Transverse colon (tissue), 4 donors: ENCODE data around the gene CABCOCO1. TPM values are rescaled to one million over a fixed set of nuclear protein-coding genes. Genes with fewer than 3 reads are reported as not detected.

ENCODE experiments used
- DNase-seq: peaks from one replicate; pipeline ENCODE4 v3.0.0-alpha.2; 2019
- H3K27ac ChIP-seq, 4 donors: fragments of 200-600 bp; sonication (generic); 2 replicates each; pipeline ENCODE4 v1.5.1; 2016 to 2018; ENCODE audit warnings: inconsistent platforms in 4 of 4
- H3K27me3 ChIP-seq: fragments of 200-600 bp; sonication (generic); 2 replicates; pipeline ENCODE4 v1.5.1; 2017; ENCODE audit warnings: inconsistent platforms
- H3K36me3 ChIP-seq, 4 donors: fragments of 200-600 bp; sonication (generic); 2 replicates each; pipeline ENCODE4 v1.5.1; 2017 to 2019; ENCODE audit warnings: inconsistent platforms in 4 of 4
- H3K4me1 ChIP-seq, 4 donors: fragments of 200-600 bp; sonication (generic); 2 replicates each; pipeline ENCODE4 v1.5.1; 2017 to 2020; ENCODE audit warnings: inconsistent platforms in 4 of 4
- H3K4me3 ChIP-seq, 4 donors: fragments of 200-600 bp; sonication (generic); 1 replicate in 1 of 4; 2 replicates in 3 of 4; pipeline versions ENCODE4 v1.5.1 to v1.6.1; 2017 to 2019; ENCODE audit warnings: inconsistent platforms in 4 of 4
- H3K9me3 ChIP-seq, 2 donors: fragments of 200-600 bp; sonication (generic); 2 replicates each; pipeline ENCODE4 v1.5.1; 2017 to 2019; ENCODE audit warnings: inconsistent platforms in 2 of 2
- EP300 ChIP-seq: sonication (generic); formaldehyde crosslinking; IDR thresholded peaks from one replicate; pipeline ENCODE4 v1.6.1; 2017; ENCODE audit warnings: antibody characterized with exemption, low read depth
- POLR2A ChIP-seq: fragments of 450-650 bp; IDR thresholded peaks from one replicate; pipeline ENCODE4 v1.6.1; 2016; ENCODE audit warnings: antibody characterized with exemption, mild to moderate bottlenecking, moderate library complexity
- POLR2AphosphoS5 ChIP-seq, 3 donors: sonication (generic); formaldehyde crosslinking; IDR thresholded peaks; one replicate each; pipeline ENCODE4 v1.6.1; 2016; ENCODE audit warnings: antibody characterized with exemption in 3 of 3
- WGBS, 2 donors: methylation state at CpG; one replicate each; pipeline ENCODE4 v1.1.5; 2018; ENCODE audit warnings: low coverage in 1 of 2; 5-methylcytosine and 5-hydroxymethylcytosine counted together
- in situ Hi-C, 4 donors: fragments of 200-750 bp; cut with MboI; loops; one replicate each; pipeline versions ENCODE4 v1.15.0 to v1.15.1; 2017; ENCODE audit warnings: low sequenced_read_pairs in 3 of 4, low pct_ligation_motif_present in 1 of 4, low pct_unique_long_range_greater_than_20kb in 1 of 4
- intact Hi-C: fragments of 100-400 bp; cut with DNase I; formaldehyde crosslinking; loops from one replicate; pipeline ENCODE4 v1.15.1; 2023; ENCODE audit warnings: low total_unique reads
- total RNA-seq, 4 donors: library from RNA; depleted of rRNA; stranded (reverse); fragments of >200 nt; gene quantifications; one replicate each; pipeline ENCODE4 v1.1.0, GENCODE V29; 2016
- TF ChIP-seq, protein P1 (sequence below), 5 experiments: fragments of 200-600 bp in 3 of 5; fragments of 450-650 bp in 2 of 5; sonication (generic) in 3 of 5; IDR thresholded peaks; 1 replicate in 2 of 5; 2 replicates in 3 of 5; pipeline ENCODE4 v1.5.1; 2016 to 2017; ENCODE audit warnings: antibody characterized with exemption in 5 of 5, inconsistent platforms in 3 of 5, mild to moderate bottlenecking in 2 of 5, moderate library complexity in 1 of 5

The CABCOCO1 gene
- total RNA-seq, 4 donors from 2014 or later = not detected

DNA sequence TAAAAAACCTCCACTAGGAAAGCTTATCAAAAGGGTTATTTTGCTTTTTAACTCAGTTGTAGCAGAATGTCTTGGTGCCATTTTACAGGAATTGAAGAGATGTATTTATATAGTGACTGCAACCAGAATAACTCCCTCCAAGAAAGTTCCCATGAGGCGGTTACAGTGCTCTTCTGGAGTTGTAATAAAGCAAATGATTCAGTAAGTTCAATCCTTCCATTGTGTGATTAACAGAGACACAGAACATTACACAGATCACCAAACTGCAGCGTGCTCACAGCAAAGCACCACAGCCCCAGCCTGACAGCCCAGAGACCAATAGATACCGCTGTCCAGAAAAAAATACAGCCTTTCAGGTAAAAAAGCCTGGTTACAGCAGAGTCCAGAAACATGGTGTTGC lies 21.9 kb upstream of the CABCOCO1 start:
- H3K4me3 ChIP-seq = no peak overlapping the region
- no peaks in the 10 kb centered on the region for H3K4me1 ChIP-seq
- H3K36me3 ChIP-seq = no peaks in the 10 kb centered on the region
- 88 to 90% methylated on average over 2 to 3 of the region's 3 CpGs for WGBS, 2 donors
- no peak for DNase-seq
- no peaks in the 10 kb centered on the region for H3K9me3 ChIP-seq
- no peak overlapping the region for H3K27ac ChIP-seq
- no peaks in the 10 kb centered on the region for H3K27me3 ChIP-seq
- intact Hi-C loops (no loop called here), in situ Hi-C loops (no loop called here)
- no peak for TF ChIP-seq EP300
- no peak for TF ChIP-seq POLR2AphosphoS5 (IDR thresholded peaks at IDR 0.05)
- TF ChIP-seq, protein P1, sequence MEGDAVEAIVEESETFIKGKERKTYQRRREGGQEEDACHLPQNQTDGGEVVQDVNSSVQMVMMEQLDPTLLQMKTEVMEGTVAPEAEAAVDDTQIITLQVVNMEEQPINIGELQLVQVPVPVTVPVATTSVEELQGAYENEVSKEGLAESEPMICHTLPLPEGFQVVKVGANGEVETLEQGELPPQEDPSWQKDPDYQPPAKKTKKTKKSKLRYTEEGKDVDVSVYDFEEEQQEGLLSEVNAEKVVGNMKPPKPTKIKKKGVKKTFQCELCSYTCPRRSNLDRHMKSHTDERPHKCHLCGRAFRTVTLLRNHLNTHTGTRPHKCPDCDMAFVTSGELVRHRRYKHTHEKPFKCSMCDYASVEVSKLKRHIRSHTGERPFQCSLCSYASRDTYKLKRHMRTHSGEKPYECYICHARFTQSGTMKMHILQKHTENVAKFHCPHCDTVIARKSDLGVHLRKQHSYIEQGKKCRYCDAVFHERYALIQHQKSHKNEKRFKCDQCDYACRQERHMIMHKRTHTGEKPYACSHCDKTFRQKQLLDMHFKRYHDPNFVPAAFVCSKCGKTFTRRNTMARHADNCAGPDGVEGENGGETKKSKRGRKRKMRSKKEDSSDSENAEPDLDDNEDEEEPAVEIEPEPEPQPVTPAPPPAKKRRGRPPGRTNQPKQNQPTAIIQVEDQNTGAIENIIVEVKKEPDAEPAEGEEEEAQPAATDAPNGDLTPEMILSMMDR (IDR thresholded peaks at IDR 0.05) = no peak
- TF ChIP-seq POLR2A = no peak

GRCh38 chr10:61642150-61642571 lies 20.6 kb upstream of the CABCOCO1 start:
- no peaks in the 10 kb centered on the region for H3K4me1 ChIP-seq
- H3K36me3 ChIP-seq = no peaks in the 10 kb centered on the region
- in situ Hi-C loops = no loop called here
- no peak overlapping the region for H3K4me3 ChIP-seq
- TF ChIP-seq EP300 (no peak), POLR2A (no peak)
- WGBS, 2 donors = 59 to 65% methylated on average over 2 of the region's 2 CpGs
- H3K27me3 ChIP-seq = no peaks in the 10 kb centered on the region
- no peak overlapping the region for H3K27ac ChIP-seq
- no peaks in the 10 kb centered on the region for H3K9me3 ChIP-seq
- intact Hi-C loops = no loop called here
- no peak for DNase-seq

DNA sequence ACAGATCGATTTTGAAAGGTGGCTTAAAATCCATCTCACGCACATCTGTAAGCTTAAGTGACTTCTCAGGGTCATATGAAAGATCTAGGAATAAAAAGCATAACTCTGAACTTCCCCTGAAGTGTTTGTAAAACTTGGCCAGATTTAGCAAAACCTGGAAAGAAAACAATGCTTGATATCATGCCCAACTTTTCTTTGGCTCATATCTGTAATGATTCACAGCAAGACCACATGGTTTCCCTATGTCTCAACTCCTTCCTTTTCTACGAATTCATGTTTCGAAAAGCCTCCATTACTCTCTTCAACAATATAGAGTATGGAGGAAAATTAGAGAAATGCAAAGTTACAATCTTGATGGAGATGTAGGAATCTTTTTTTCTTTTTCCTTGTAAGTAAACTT lies 20.1 kb upstream of the CABCOCO1 start:
- in situ Hi-C loops = no loop called here
- WGBS, 2 donors = 50 to 69% methylated on average over 4 of the region's 4 CpGs

GRCh38 chr10:61643316-61643751 lies 19.4 kb upstream of the CABCOCO1 start:
- no peak for DNase-seq
- in situ Hi-C loops = no loop called here
- Histone ChIP-seq H3K9me3 (no peaks in the 10 kb centered on the region), H3K4me3 (no peak overlapping the region), H3K36me3 (no peaks in the 10 kb centered on the region), H3K27me3 (no peaks in the 10 kb centered on the region), H3K4me1 (no peaks in the 10 kb centered on the region), H3K27ac (no peak overlapping the region)
- no peak for TF ChIP-seq EP300
- TF ChIP-seq, protein P1 (IDR thresholded peaks at IDR 0.05) = no peak
- TF ChIP-seq POLR2AphosphoS5 (IDR thresholded peaks at IDR 0.05) = no peak
- TF ChIP-seq POLR2A = no peak
- 30 to 40% methylated on average over 1 of the region's 1 CpG for WGBS, 2 donors
- intact Hi-C loops = no loop called here

More for the DNA sequence above, 20.1 kb upstream of the CABCOCO1 start:
- intact Hi-C loops = no loop called here
- Histone ChIP-seq H3K9me3 (no peaks in the 10 kb centered on the region), H3K27ac (no peak overlapping the region), H3K27me3 (no peaks in the 10 kb centered on the region), H3K4me1 (no peaks in the 10 kb centered on the region), H3K4me3 (no peak overlapping the region), H3K36me3 (no peaks in the 10 kb centered on the region)
- DNase-seq = no peak
- TF ChIP-seq POLR2AphosphoS5 (IDR thresholded peaks at IDR 0.05) (no peak), POLR2A (no peak), EP300 (no peak)
- TF ChIP-seq, protein P1 (IDR thresholded peaks at IDR 0.05) = no peak

DNA sequence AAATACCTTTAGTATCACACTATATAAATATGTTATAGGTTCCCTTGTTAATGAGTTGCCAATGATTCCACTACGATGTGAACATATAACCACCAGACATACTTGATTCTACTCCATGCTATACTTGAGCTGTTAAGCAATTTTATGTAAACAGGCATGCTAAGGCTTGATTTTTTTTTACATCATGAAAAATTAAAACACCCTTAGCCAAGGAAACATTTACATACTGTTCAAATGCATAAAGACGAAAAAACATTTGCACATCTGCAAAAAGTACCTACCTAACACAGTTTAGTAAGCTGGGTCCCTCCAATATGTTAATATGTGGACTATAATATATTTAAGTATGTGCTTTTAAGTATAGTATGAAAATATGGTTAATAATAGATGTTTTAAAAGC lies 9.0 kb upstream of the CABCOCO1 start:
- Histone ChIP-seq H3K4me1 (no peaks in the 10 kb centered on the region), H3K27me3 (no peaks in the 10 kb centered on the region), H3K4me3 (no peak overlapping the region), H3K36me3 (no peaks in the 10 kb centered on the region), H3K27ac (no peak overlapping the region), H3K9me3 (no peaks in the 10 kb centered on the region)
- no peak for DNase-seq
- in situ Hi-C loops (no loop called here), intact Hi-C loops (no loop called here)
- 62 to 68% methylated on average over 2 of the region's 2 CpGs for WGBS, 2 donors
- TF ChIP-seq POLR2A = no peak
- no peak for TF ChIP-seq EP300
- TF ChIP-seq, protein P1 (IDR thresholded peaks at IDR 0.05) = no peak
- TF ChIP-seq POLR2AphosphoS5 (IDR thresholded peaks at IDR 0.05) = no peak
